Hematopoietic multipotent progenitor cell treated with erythropoietin and hydrocortisone succinate and interleukin-3 and kit ligand, for 4 days (in vitro differentiated cells): Measurements from ENCODE around the gene FAR1.

Source experiments
- DNase-seq: peaks from one replicate; pipeline ENCODE4 v3.0.0-alpha.2; 2015

Gene FAR1

DNA sequence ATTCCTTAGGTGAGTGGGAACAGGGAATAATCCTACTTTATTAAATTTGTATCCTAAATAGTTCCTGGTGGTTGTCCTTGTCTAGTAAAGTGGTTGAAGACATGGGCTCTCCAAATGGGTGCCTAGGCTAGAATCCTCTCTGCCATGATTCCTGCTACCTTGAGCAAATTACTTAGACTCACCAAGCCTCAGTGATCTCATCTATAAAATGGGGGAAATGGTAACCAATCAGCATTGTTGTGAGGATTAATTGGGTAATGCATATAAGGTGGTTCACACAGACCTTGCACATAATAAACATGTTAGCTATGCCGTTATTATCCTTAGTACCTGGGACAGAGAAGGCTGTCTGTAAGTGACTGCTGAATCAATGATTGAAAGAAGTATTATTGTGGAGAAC lies 109.9 kb downstream of the FAR1 start:
- DNase-seq = no peak

DNA sequence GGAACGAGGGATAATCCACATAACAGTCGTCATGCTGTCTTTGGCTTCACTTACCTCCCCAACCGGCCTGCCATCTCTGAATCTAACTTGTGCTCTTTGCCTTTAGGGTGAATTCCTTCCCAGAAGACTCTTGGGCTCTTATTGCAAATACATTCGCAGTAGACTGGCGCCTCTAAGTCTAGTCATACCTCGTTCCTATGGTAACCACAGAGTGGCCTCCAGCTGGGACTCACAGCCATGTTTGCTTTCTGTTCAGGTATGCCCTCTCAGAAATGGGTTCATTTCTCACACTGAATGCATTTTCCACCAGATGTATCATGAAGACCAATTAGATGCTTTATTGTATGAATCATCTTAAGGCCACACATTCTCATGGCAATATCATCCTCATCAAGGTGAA lies 112.7 kb downstream of the FAR1 start:
- no peak for DNase-seq
